ENCODE measurements around the gene STIL. TPM values are rescaled to one million over a fixed set of nuclear protein-coding genes. Genes with fewer than 3 reads are reported as not detected.

STIL gene
- total and polyA plus RNA-seq, 2 of the 13 experiments (the other 11 are each of a cell fraction or from before 2014, with no cell fraction given), result 13.7 to 18.6 TPM

DNA sequence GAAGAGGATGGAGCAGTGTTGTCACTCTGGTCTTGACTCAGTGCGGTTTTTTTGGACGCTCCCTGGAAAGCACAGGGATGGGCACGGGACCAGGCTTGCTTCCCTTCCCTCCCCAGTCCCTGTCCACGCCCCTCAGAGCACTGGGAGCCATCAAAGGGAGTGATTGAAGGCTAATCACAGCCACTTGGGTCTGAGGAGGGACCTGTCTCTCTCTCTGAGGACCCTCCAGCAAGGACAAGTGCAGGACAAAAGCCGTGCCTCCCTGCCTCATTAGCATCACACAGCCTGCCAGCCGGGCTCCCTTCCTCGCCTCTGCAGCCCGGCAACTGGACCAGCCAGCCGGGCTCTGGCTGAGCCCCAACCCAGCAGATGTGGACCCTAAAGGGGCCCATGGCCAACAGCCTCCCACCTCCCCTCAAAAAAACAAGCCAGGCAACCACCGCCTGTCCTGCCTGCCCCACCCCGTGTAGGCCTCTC is 105.5 kb downstream of the STIL start:
- Histone ChIP-seq H2AFZ (ENCODE audit: low read length) (no peak overlapping the region), H4K20me1 (ENCODE audit: insufficient read depth, low read length) (no peaks in the 10 kb centered on the region), H3K9me3 (ENCODE audit: low read length) (no peaks in the 10 kb centered on the region), H3K9ac (ENCODE audit: insufficient read depth, low read depth, low read length) (no peak overlapping the region), H3K36me3 (replicated peaks in 1 of 2; ENCODE audit: control insufficient read depth in 1 of 2, insufficient read depth in 2 of 2, low read length in 2 of 2) (no peaks in the 10 kb centered on the region), H3K27me3 (ENCODE audit: control insufficient read depth in 1 of 2, insufficient read depth in 2 of 2, low read length in 2 of 2) (peaks cover 6 to 27% of the 10 kb centered on the region in 2 experiments; a peak in 3 of 5 replicates), H3K79me2 (ENCODE audit: insufficient read depth, low read length) (no peaks in the 10 kb centered on the region), H3K4me3 (replicated peaks in 1 of 3; ENCODE audit: insufficient read depth in 1 of 3, low read depth in 2 of 3, low read length in 3 of 3) (no peak overlapping the region), H3K4me2 (ENCODE audit: low read depth, low read length) (no peak overlapping the region), H3K27ac (ENCODE audit: extremely low read length, insufficient read depth, low read length) (no peak overlapping the region), H3K4me1 (ENCODE audit: insufficient read depth, low read length) (peaks cover 21% of the 10 kb centered on the region)
- in situ Hi-C loops (cut with HindIII; ENCODE audit: extremely low pct_ligation_motif_present, low pct_unique_long_range_greater_than_20kb) (no loop called here), intact Hi-C loops (cut with micrococcal nuclease; ENCODE audit: unreplicated experiment) (no loop called here)
- POLR2A ChIA-PET, result no interaction called here
- ATAC-seq (no peak), DNase-seq (ENCODE audit: low spot score) (no peak), FAIRE-seq (no peak)
- CTCF ChIA-PET (ENCODE audit: low intra/inter-chr PET ratio, low total read pairs), result no interaction called here
- BruUV-seq (replicated peaks), result no TSS peak
- WGBS (ENCODE audit: low lambda C conversion rate), result 47% methylated on average over 3 of the region's 11 CpGs
- TF ChIP-seq MAFK (conservative IDR thresholded peaks at IDR 0.05 in 1 of 2, IDR thresholded peaks at IDR 0.05 in 1 of 2; ENCODE audit: low read length in 2 of 2) (no peak), ZNF383 (CRISPR knock-in tag; IDR thresholded peaks at IDR 0.05; ENCODE audit: borderline replicate concordance) (no peak), NBN (conservative IDR thresholded peaks at IDR 0.05) (no peak), GATA4 (IDR thresholded peaks at IDR 0.05; ENCODE audit: borderline replicate concordance, low read depth) (no peak), ZNF143 (CRISPR knock-in tag; IDR thresholded peaks at IDR 0.05) (no peak), U2AF1 (optimal IDR thresholded peaks at IDR 0.05; ENCODE audit: low read depth, low read length) (no peak), ZNF883 (CRISPR knock-in tag; IDR thresholded peaks at IDR 0.05; ENCODE audit: not compliant biosample characterization) (no peak)
- TF ChIP-seq, protein P1, sequence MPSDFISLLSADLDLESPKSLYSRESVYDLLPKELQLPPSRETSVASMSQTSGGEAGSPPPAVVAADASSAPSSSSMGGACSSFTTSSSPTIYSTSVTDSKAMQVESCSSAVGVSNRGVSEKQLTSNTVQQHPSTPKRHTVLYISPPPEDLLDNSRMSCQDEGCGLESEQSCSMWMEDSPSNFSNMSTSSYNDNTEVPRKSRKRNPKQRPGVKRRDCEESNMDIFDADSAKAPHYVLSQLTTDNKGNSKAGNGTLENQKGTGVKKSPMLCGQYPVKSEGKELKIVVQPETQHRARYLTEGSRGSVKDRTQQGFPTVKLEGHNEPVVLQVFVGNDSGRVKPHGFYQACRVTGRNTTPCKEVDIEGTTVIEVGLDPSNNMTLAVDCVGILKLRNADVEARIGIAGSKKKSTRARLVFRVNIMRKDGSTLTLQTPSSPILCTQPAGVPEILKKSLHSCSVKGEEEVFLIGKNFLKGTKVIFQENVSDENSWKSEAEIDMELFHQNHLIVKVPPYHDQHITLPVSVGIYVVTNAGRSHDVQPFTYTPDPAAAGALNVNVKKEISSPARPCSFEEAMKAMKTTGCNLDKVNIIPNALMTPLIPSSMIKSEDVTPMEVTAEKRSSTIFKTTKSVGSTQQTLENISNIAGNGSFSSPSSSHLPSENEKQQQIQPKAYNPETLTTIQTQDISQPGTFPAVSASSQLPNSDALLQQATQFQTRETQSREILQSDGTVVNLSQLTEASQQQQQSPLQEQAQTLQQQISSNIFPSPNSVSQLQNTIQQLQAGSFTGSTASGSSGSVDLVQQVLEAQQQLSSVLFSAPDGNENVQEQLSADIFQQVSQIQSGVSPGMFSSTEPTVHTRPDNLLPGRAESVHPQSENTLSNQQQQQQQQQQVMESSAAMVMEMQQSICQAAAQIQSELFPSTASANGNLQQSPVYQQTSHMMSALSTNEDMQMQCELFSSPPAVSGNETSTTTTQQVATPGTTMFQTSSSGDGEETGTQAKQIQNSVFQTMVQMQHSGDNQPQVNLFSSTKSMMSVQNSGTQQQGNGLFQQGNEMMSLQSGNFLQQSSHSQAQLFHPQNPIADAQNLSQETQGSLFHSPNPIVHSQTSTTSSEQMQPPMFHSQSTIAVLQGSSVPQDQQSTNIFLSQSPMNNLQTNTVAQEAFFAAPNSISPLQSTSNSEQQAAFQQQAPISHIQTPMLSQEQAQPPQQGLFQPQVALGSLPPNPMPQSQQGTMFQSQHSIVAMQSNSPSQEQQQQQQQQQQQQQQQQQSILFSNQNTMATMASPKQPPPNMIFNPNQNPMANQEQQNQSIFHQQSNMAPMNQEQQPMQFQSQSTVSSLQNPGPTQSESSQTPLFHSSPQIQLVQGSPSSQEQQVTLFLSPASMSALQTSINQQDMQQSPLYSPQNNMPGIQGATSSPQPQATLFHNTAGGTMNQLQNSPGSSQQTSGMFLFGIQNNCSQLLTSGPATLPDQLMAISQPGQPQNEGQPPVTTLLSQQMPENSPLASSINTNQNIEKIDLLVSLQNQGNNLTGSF (CRISPR knock-in tag; IDR thresholded peaks at IDR 0.05), result no peak

Measured in HepG2 (cell line).